ENCODE measurements around the gene DACT3.
A peak's percentile ranks its signal among the peaks of the same experiment; 100 is the strongest.

Gene DACT3

GRCh38 chr19:46644720-46645119 is 16.3 kb downstream of the DACT3 start:
- H3K27me3 ChIP-seq (ENCODE audit: insufficient read depth, low read length, poor library complexity, severe bottlenecking), result no peaks in the 10 kb centered on the region
- H3K9me3 ChIP-seq (ENCODE audit: insufficient read depth, low read depth, low read length), result no peaks in the 10 kb centered on the region
- H2AFZ ChIP-seq (ENCODE audit: low read length), result no peak overlapping the region
- H3K9me2 ChIP-seq (replicated peaks; ENCODE audit: low read depth, low read length), result no peaks in the 10 kb centered on the region
- H3K79me2 ChIP-seq (ENCODE audit: insufficient read depth, low read length), result no peaks in the 10 kb centered on the region
- H4K20me1 ChIP-seq (ENCODE audit: insufficient read depth, low read length, poor library complexity, severe bottlenecking), result no peaks in the 10 kb centered on the region
- no peak overlapping the region for H3K4me3 ChIP-seq (ENCODE audit: low read length, poor library complexity, severe bottlenecking)
- no peaks in the 10 kb centered on the region for H3F3A ChIP-seq (ENCODE audit: low read depth)
- no peak overlapping the region for H3K4me2 ChIP-seq (ENCODE audit: low read depth, low read length, poor library complexity, severe bottlenecking)
- no peak for TF ChIP-seq CTCF (conservative IDR thresholded peaks at IDR 0.05; ENCODE audit: low read length)
- no peak for TF ChIP-seq EZH2phosphoT487 (IDR thresholded peaks at IDR 0.05; ENCODE audit: borderline replicate concordance)
- H3K36me3 ChIP-seq (ENCODE audit: insufficient read depth, low read length), result no peaks in the 10 kb centered on the region
- H3K9ac ChIP-seq (ENCODE audit: low read depth, low read length, poor library complexity, severe bottlenecking), result no peak overlapping the region
- no peaks in the 10 kb centered on the region for H3K4me1 ChIP-seq (ENCODE audit: insufficient read depth, low read length, poor library complexity, severe bottlenecking)

- H3K27me3 ChIP-seq (ENCODE audit: insufficient read depth, low read length, poor library complexity, severe bottlenecking), result no peaks in the 10 kb centered on the region
- TF ChIP-seq EZH2phosphoT487 (IDR thresholded peaks at IDR 0.05; ENCODE audit: borderline replicate concordance) (no peak), CTCF (conservative IDR thresholded peaks at IDR 0.05; ENCODE audit: low read length) (no peak)
- no peak overlapping the region for H2AFZ ChIP-seq (ENCODE audit: low read length)
- H3K9me3 ChIP-seq (ENCODE audit: insufficient read depth, low read depth, low read length), result no peaks in the 10 kb centered on the region
- H3K4me2 ChIP-seq (ENCODE audit: low read depth, low read length, poor library complexity, severe bottlenecking), result no peak overlapping the region
- no peak overlapping the region for H3K4me3 ChIP-seq (ENCODE audit: low read length, poor library complexity, severe bottlenecking)
- H3K9me2 ChIP-seq (replicated peaks; ENCODE audit: low read depth, low read length), result no peaks in the 10 kb centered on the region
- H3F3A ChIP-seq (ENCODE audit: low read depth), result no peaks in the 10 kb centered on the region
- H3K4me1 ChIP-seq (ENCODE audit: insufficient read depth, low read length, poor library complexity, severe bottlenecking), result peaks cover 4% of the 10 kb centered on the region
- no peaks in the 10 kb centered on the region for H3K36me3 ChIP-seq (ENCODE audit: insufficient read depth, low read length)
- H4K20me1 ChIP-seq (ENCODE audit: insufficient read depth, low read length, poor library complexity, severe bottlenecking), result no peaks in the 10 kb centered on the region
- H3K79me2 ChIP-seq (ENCODE audit: insufficient read depth, low read length), result no peaks in the 10 kb centered on the region
- no peak overlapping the region for H3K9ac ChIP-seq (ENCODE audit: low read depth, low read length, poor library complexity, severe bottlenecking)
Observed at GRCh38 chr19:46640656-46641055, 20.3 kb downstream of the DACT3 start.

DNA sequence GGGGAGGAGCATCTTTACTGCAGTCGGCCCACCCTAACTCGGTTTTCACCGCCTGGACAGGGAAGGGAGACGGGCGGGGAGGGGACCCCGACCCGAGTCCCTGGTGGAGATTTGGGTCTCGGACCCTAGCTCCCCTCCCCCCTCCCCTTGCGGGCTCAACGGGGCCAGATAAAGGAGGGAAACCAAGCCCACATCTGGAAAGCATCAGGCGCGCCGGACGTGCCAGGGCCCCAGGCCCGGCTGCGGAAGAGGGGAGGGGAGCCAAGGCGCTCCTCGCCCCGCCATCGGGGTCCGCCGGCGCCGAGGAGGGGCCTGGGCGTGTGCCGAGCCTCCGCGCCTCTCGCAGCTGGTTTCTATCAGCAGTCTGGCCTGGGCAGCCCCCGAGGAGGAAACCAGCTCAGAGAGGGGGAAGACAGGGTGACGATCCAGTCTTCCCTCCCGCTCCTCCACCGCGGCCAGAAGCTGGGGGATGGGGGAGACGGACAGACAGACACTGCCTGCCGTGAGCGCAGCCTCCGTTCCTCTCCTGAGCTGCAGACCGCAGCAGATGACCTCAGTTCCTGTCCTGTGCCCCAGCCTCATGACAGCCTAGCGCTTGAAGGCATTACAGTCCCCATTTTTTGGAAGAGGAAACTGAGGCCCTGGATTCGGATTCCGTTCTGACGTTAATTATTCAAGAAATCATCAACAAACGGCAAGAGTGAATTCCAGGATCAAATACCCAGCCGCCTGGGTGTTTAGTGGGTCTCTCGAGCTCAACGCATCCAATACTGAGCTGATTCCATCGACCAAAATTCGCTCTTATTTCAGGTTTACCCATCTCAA is 21.4 kb downstream of the DACT3 start:
- Histone ChIP-seq H3K9me2 (replicated peaks; ENCODE audit: low read depth, low read length) (no peaks in the 10 kb centered on the region), H3K79me2 (ENCODE audit: insufficient read depth, low read length) (no peaks in the 10 kb centered on the region), H3F3A (ENCODE audit: low read depth) (no peaks in the 10 kb centered on the region), H3K27me3 (ENCODE audit: insufficient read depth, low read length, poor library complexity, severe bottlenecking) (no peaks in the 10 kb centered on the region), H3K36me3 (ENCODE audit: insufficient read depth, low read length) (no peaks in the 10 kb centered on the region), H2AFZ (ENCODE audit: low read length) (no peak overlapping the region), H3K9ac (ENCODE audit: low read depth, low read length, poor library complexity, severe bottlenecking) (no peak overlapping the region), H4K20me1 (ENCODE audit: insufficient read depth, low read length, poor library complexity, severe bottlenecking) (no peaks in the 10 kb centered on the region), H3K4me3 (ENCODE audit: low read length, poor library complexity, severe bottlenecking) (peak overlapping the region; percentile 67), H3K4me1 (ENCODE audit: insufficient read depth, low read length, poor library complexity, severe bottlenecking) (peaks cover 4% of the 10 kb centered on the region), H3K9me3 (ENCODE audit: insufficient read depth, low read depth, low read length) (no peaks in the 10 kb centered on the region), H3K4me2 (ENCODE audit: low read depth, low read length, poor library complexity, severe bottlenecking) (peak overlapping the region; percentile 74)
- TF ChIP-seq EZH2phosphoT487 (IDR thresholded peaks at IDR 0.05; ENCODE audit: borderline replicate concordance), result no peak
- no peak for TF ChIP-seq CTCF (conservative IDR thresholded peaks at IDR 0.05; ENCODE audit: low read length)

All from Loucy (cell line).